Measurements from ENCODE around the gene HOXA5.

Gene HOXA5

DNA sequence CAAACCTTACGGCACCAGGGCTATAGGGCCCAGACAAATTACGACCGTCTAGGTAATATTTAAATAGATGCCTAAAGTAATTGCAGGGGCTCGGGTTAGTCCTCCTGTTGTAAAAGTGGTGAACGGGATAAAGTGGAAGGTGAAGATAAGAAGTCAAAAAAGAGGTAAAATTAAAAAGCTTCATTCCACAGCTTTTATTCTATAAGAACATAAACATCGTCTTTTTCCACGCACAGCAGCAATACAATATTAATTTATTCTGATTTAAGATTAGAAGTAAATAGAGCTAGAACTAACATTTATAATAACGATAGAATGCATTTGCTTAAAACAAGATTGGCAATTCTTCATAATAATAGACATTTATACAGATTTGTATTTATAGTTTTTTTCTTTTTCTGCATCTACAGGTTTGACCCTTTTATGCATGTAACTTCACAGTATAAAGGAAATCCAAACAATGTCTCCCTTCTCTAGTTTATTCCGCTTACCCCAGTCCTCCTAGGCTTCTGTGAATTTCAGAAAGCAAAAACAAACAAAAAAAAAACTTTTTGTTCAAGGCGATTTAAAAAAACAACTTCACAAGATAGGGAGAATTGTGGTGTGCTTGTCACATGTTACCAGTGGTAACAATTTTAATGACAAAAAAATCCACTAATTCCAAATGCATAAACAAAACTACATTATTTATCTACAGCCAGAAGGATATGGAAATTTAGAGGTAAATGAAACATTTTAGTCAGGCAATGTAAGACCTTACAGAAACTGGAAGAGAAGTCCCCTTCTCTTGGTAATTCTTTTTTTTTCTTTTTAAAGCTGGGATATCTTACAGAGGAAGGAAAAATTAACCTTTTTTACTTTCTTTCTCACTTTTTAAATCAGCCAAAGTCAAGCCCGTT, 27.2 kb upstream of the HOXA5 start:
- no peak for DNase-seq

DNA sequence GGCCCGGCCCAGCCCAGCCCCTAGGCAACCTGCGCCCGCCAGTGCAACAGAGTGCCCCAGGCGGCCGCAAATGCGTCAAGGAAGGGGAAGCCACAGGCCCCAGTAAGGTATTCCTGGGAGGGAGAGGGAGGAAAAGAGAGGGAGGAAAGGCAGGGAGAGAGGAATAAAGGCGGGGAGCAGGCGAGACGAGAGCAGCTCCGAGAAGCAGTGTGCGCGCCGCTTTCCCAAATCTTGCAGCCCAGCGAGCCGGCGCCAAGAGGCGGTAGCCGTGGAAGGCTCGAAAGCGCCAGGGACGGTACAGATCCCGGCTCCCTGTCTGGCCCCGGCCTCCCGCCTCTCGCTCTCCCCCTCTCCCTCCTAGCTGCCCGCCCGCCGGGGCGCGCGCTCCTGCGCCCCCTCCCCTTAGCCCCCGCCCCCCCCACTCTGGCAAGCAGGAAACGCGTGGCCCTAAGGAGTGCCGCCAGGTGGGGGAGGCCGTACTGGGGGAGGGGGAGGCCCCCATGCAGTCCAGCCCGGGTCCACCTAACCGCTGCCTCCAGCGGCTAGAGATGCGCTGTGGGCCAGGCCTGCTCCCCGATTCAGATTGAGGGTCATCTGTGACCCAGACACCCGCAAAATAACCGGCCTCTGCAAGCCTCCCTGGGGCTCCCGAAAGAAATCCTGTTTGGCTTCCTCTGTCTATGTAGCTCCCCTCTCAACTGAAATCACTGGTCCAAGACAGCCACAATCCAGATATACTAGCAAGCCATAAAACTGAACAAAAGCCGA, 26.4 kb upstream of the HOXA5 start:
- no peak for DNase-seq

DNA sequence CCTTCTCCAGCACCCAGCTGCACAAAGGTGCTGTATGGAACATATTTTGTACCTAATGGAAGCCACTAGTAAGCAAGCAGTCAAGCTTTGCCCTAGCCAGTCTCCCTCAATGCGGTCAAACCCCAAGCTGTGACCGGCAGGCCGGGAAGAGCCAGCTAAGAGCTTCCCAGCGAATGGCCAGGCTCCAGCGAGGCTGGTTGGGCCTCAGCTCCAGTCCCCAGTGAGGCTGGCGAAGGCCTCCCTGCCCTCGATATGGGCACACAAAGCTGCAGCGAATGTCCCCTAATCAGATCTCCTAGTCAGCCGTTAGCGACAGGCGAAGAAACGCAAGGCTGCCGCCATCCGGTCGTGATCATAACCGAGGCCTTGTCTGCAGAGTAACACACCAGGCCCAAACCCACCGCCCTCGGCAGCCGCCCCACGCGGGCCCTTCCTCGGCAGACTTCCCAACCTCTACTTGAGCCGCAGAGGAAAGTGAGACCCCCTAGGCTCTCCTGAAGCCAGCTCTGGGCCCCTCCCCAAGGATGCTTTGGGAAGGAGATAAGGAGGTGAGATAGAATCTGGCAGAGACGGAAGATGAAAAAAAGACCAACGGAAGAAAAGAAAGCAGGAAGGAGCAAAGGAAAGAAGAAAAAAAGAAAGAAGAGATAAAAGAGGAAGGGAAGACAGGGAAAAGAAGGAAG, 24.9 kb upstream of the HOXA5 start:
- DNase-seq, result no peak

DNA sequence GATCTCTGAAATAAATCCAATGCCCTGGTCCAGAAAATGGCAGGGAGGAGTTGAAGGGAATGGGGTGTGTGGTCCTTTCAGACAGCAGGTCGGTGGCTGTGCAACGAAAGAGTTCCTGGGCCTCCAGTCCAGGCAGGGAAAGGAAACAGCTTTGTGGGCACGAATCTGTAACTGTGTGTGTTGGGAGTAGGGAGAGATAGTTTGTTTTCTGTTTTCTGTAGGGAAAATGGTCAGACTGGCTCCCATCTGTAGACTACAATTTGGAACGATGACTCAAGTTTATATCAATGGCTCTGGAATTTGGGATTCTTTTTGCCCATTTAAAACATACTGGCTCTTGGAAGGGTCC, 24.4 kb upstream of the HOXA5 start:
- no peak for DNase-seq

DNA sequence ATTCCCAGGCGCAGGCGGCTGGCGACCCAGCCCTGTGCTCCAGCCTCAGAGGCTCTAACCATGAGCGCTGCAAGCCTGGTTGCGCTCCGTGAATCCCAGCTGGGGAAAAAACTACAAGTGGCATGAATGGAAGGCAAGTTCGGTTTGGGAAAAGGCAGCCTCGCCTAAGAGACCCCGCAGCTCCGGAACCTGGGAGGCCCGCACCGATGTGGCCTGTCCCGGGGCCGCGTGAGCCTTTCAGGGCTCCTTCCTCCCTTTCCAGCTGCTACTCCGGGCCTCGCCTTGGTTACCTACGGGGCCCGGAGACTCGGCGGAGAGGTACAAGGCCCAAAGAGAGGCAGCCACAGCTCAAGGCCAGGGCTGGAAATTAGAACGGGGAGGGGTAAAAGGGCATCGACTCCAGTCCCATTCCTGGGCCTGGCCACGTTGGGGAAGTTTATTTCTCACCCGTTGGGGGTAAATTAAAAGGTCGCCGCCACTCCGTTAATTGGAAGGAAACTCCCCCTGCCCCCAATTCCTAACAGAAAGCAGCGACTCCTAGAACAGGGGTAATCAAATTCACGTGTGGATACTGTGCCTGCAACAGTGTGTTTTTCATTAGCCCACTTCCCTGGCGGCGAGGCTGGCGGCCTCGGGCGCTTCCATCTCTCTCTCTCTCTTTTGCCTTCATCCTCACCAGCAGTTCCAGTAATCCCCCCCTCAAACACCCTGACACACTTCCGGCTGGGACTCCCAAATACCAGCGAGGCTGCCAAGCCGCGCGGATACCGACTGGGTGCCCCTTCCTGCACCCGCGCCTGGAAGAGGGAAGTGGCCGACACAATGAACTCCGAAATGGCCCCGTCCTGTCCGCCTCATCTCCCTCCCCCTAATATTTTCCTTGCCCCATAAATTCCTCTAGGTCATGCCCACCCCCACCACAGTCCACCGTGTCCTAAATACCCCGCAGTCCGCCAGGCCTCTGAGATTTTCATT, 23.3 kb upstream of the HOXA5 start:
- no peak for DNase-seq

DNA sequence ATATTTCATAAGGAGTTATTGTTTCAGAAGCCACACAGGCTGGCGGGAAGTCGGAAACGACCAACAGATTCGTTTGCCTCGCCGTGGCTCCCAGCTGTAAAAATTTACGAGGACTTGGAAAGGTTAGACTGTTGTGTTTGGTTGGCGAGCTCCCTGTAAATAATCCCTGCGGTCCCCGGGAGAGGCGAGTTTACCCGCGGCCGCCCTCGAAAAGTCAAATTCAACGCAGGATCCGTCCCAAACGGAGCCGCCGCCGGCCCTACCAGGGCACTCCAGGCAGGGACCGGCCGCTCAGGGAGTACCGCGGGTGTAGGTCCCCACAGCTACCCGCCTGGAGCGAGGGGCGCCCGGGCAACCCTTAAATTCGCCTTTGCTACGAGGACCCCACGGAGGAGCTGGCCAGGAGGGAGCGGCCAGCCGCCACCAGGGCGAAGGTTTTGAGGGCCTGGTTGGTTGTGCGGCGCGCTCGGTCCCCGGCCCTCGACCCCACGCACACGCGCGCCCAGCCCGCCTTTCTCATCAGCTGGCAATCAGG, 22.6 kb upstream of the HOXA5 start:
- DNase-seq, result no peak

DNA sequence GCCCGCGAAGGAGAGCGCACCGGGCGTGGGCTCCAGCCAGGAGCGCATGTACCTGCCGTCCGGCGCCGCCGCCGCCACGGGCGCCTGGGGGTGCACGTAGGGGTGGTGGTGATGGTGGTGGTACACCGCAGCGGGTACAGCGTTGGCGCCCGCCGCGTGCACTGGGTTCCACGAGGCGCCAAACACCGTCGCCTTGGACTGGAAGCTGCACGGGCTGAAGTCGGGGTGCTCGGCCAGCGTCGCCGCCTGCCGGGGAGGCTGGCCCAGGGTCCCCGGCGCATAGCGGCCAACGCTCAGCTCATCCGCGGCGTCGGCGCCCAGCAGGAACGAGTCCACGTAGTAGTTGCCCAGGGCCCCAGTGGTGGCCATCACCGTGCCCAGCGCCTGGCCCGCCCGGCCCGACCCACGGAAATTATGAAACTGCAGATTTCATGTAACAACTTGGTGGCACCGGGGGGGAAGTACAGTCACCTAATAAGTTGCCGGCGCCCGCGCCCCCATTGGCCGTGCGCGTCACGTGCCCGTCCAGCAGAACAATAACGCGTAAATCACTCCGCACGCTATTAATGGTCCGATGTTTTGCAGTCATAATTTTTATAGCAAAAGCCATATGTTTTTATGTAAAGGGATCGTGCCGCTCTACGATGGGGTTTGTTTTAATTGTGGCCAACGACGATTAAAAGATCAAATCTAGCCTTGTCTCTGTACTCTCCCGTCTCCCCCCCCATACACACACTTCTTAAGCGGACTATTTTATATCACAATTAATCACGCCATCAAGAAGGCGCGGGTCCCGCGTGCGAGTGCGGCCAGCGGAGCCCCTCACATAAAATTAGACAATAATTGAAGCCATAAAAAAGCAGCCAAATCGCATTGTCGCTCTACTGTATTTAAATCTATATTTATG, 21.9 kb upstream of the HOXA5 start, which contains the start of gene HOXA9:
TSS of gene HOXA9 (minus strand) at position 449 of the 907 bp plus-strand sequence. CDS start at position 369, 80 bp downstream.
- no peak for DNase-seq

DNA sequence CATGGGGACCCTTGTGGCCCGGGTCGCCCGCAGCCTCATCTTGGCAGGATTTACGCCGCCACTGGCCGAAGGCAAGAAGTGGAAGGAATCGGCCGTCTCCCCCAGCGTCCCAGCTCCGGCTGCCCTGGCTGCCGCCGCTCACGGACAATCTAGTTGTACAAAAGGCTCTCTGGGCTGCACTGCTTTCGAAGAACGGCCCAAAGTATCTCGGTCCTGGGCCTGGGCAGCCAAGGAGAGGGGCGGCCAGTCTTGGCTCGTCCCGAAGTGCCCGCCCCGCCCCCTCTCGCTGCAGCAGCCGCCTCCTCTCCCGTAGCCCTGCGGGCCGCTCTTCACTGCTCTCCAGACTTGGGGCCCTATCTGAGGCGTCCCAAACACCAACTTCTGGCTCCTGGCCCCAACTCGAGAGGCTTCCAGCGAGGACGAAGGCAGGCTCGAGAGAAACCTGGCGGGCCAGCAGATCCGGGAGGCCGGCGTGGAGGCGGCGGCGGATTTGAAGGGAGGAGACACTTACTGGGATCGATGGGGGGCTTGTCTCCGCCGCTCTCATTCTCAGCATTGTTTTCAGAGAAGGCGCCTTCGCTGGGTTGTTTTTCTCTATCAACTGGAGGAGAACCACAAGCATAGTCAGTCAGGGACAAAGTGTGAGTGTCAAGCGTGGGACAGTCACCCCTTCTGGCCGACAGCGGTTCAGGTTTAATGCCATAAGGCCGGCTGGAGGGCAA, 21.0 kb upstream of the HOXA5 start:
- no peak for DNase-seq

DNA sequence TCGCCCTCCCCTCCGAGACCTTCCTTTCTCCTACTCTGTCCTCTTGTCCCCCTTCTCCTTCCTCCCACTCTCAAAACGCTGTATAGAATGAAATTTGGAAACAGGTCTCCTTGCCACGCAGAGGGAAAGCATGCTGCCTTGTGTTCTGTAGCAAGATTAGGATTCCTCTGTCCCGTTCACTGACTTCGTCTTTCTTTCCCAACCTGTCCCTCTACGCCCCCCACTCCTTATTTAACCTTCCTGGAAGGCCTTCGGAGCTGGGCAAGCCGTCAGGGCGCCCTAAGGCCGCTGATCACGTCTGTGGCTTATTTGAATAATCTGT, 20.5 kb upstream of the HOXA5 start:
- DNase-seq, result no peak

DNA sequence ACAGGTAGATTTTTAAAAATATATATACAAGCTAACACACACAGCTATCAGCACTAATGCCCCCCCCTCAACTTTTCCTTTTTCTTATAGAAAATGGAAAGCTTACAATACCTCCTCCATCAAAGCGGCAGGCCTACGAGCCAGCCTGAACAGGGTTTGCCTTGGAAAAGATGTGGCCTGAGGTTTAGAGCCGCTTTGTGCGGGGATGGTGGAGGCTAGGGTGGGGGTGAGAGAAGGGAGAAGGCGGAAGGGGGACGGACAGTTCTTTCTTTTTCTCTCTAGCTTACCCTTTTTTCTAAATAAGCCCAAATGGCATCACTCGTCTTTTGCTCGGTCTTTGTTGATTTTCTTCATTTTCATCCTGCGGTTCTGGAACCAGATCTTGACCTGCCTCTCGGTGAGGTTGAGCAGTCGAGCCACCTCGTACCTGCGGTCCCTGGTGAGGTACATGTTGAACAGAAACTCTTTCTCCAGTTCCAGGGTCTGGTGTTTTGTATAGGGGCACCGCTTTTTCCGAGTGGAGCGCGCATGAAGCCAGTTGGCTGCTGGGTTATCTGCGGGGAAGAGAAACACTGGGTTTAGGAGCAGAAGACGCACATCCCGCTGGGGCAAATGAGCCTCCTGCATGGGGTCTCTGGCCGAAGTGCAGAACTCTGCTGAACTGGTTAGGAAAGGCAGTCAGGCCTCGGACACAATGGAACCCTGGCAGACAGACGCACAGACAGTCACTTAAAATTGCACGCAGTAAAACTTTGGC, 20.0 kb upstream of the HOXA5 start:
- DNase-seq, result no peak

DNA sequence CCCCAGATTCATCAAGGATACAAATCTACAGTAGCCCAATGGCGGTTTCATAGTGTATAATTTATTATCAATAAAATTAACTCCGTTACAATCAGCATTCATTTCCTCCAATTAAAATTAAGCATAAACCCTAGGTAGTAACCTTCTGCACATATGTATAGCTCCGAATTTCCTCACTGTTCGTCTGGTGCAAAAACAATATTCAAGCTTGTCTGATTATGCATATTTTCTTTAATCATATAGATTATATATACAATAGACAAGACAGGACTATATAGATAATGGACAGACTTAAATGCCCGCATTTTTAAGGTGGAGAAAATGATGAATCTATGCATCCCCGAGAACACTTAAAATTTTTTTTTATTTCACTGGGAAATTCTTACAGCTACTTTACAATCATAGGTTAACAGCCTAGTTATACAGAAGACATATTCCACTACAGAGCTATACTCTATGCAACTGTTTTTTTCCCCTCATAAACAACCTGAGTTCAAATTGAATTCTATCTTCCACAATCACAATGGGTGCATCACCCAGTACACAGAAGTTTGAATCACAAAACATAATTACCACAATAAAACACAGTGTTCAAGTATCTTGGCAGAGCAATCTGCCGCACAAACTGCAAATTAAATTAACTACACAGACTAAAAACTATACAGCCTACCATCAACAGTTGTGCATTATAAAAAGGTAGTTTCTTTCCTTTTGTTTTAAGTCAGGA, 19.2 kb upstream of the HOXA5 start:
- DNase-seq, result no peak

DNA sequence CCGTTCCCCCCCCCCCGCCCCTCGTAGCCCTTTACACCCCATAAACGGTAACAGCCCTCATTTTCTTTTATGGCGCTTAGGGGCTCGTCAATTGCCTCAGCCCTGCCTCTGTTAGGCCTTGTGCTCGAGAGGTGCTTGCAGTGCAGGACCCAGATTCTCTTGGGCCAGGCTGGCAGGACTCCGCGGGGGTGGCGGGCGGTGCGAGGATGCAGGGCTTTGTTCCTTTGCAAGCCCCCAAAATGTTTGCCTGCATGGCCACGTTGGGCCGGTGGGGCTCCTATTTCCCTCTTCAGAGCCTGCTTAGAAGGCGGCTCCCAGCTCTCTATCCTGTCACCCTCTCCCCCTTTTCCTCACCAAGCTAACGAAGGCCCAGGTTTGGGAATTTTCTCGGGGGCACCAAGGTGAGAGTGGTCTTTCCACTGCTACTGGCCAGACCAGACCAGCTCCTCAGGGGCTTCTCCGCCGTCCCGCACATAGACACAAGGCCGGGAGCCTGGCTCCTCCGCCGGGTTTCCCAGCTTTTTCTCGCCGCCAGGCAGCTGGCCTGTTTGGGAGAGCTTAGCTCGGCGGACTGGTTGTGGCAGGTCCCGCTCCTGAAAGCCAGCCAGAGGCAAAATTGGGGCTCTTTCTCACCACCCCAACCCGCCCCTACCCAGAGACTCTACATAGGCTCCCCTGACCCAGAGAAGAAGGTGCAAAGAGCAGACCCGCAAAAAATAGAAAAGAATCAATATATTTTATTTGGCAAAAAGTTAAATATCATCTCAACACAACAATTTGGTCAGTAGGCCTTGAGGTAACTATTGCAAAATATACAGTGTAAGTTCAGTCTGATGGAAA, 18.5 kb upstream of the HOXA5 start:
- DNase-seq, result no peak

DNA sequence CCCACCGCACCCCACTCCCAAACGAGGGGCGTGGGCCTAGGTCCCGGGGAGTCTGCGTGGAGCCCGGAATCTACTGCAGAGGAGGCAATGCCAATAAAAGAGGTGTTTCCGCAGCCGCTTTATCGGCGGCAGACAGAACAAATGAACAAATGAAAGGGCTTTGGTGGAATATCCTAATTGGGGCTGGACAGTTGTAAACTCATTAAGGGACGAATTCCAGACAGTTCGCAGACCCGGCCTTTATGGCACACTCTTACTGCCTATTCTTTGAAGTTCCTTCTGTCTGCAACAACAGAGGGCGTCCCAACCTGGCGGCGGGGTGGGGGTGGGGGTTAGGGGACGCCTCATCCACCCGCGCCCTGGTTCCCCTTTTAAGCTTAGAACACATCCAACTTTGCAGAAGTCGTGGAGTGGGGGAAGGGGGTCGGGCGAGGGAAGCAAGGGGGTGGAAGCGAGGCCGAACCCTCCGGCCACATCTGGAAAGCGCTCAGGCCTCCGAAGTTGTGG, 17.8 kb upstream of the HOXA5 start:
- DNase-seq, result no peak

DNA sequence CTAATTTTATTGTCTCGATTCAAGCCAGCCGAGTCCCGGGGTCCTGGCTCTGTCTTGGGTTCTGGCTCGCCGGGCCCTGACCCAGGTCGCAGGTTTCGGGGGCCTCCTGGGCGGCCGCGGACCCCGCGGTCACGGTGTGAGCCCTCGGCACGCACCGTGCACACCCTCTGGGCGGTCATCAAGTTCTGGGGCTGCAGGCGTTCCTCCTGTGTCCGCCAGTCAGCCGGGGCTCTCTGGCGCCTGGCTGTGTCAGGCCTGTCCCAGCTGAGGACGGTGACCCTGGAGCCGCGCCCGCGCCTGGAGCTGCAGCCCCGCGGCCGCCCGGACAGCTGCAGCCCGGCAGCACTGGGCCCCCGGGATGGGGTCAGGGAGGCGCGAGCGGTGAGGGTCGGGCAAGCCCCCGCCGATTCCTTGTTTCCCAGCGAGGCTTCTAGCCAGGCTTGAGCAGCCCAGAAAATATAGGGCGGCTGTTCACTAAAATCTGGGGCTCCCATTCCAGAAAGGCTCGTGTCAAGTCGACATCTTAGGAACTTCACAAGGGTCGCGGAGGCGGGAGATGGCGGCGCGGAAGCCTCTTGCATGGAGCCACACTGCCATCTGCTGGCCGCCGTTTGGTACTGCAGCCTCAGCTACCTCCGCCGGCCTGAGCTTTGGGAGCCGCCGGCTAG, 17.2 kb upstream of the HOXA5 start:
- peak; percentile 82 for DNase-seq

DNA sequence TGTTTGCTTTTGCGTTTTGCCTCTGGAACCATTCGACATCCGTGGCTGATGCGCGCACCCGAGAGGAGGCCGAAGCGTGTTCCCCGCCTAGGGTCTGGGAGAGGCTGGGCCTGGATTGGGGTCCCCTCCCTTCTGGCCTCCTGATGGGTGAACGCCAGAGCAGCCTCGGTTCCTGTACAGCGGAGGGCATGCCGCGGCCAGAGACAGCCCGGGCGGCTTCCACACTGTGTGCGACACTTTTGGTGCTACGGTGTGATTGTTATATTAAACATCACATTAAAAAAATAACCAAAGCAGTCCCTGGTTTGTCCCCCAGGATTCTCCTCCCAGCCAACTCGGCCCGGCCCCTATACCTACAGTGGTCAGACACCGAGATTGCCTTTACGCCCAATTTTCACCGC, 16.7 kb upstream of the HOXA5 start:
- DNase-seq, result no peak

DNA sequence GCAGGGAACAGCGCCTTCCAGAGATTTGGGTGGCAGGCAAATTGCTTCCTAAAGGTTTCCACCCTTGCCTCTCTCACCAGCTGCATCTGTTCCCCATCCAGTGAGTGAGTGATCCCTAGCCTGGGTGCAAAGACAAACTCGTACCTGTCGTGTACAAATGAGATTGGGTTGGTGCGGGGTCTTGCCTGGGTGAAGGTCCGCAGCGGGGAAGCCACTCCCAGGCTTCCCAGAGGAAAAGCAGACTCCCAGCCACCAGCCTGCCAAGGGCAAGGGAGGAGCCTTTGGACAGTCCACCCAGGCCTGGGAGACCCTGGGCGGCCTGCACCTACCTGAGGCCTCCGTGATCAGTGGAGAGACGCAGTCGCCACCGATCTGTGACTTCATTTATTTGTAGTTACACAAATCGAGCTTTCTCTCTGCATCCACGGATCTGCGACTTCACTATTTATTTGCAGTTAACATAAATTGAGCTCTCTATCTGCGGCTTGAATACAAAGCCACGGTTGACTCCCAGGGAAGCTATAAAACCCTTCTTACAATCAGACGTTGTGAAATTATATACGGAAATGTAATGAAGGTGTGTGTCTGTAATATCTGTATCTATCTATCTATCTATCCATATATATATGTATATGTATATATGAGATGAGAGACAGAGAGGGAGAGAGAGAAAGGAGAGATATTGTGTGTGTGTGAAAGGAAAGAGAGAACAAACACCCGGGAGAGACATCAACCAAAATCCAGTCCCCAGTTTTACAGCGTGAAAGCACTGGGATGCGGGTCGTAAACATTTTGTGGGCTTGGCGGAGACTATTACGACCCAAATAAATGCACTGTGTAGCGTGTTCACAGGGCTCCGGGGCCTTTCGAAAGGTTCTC, 16.0 kb upstream of the HOXA5 start:
- DNase-seq, result no peak
